GM10248 (cell line): Measurements from ENCODE around the gene SAFB2.

Experiments
- CTCF ChIA-PET: fragments of 300-600 bp; sonication (Branson Sonifier 250); formaldehyde crosslinking; extraction: SDS; loops from one replicate; lab custom pipeline; 2021; ENCODE audit warnings: antibody characterized with exemption; lab: Yijun Ruan, JAX
- POLR2A ChIA-PET: fragments of 350-650 bp; sonication (Branson Sonifier 250); formaldehyde crosslinking; extraction: SDS; loops from one replicate; lab custom pipeline; 2020; ENCODE audit warnings: antibody characterized with exemption; lab: Yijun Ruan, JAX
- DNase-seq: peaks from one replicate; pipeline ENCODE4 v3.0.0; 2012; ENCODE audit errors: extremely low spot score
- TF ChIP-seq, protein P1 (sequence below): IDR thresholded peaks from 2 replicates; pipeline ENCODE4 v1.5.1; 2012; ENCODE audit warnings: mild to moderate bottlenecking, low read depth; ENCODE audit errors: extremely low read depth, missing control alignments, control extremely low read depth

Gene SAFB2

GRCh38 chr19:5600797-5601196 lies 21.8 kb downstream of the SAFB2 start:
- CTCF ChIA-PET = no interaction called here
- TF ChIP-seq, protein P1, sequence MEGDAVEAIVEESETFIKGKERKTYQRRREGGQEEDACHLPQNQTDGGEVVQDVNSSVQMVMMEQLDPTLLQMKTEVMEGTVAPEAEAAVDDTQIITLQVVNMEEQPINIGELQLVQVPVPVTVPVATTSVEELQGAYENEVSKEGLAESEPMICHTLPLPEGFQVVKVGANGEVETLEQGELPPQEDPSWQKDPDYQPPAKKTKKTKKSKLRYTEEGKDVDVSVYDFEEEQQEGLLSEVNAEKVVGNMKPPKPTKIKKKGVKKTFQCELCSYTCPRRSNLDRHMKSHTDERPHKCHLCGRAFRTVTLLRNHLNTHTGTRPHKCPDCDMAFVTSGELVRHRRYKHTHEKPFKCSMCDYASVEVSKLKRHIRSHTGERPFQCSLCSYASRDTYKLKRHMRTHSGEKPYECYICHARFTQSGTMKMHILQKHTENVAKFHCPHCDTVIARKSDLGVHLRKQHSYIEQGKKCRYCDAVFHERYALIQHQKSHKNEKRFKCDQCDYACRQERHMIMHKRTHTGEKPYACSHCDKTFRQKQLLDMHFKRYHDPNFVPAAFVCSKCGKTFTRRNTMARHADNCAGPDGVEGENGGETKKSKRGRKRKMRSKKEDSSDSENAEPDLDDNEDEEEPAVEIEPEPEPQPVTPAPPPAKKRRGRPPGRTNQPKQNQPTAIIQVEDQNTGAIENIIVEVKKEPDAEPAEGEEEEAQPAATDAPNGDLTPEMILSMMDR = no peak
- POLR2A ChIA-PET = no interaction called here
- no peak for DNase-seq

GRCh38 chr19:5595745-5596144 lies 26.8 kb downstream of the SAFB2 start:
- DNase-seq = no peak
- POLR2A ChIA-PET = interaction anchor here (1.1 kb wide), 1 partner anchor 21 kb away, joined by 3 read pairs; no protein-coding TSS in a partner anchor
- TF ChIP-seq, protein P1 = no peak
- CTCF ChIA-PET = interaction anchor here (1.1 to 1.2 kb wide), 2 partner anchors 9 to 17 kb away, joined by 3 read pairs; no protein-coding TSS in a partner anchor

GRCh38 chr19:5595129-5595528 lies 27.4 kb downstream of the SAFB2 start:
- TF ChIP-seq, protein P1 = no peak
- no peak for DNase-seq
- POLR2A ChIA-PET = no interaction called here
- CTCF ChIA-PET = interaction anchor here (1.1 kb wide), 1 partner anchor 16 kb away, joined by 3 read pairs; no protein-coding TSS in a partner anchor

- CTCF ChIA-PET = interaction anchor here (1.1 kb wide), 1 partner anchor 15 kb away, joined by 3 read pairs; no protein-coding TSS in a partner anchor
Measured at GRCh38 chr19:5594521-5594950, 28.0 kb downstream of the SAFB2 start.

GRCh38 chr19:5593343-5594255 lies 29.0 kb downstream of the SAFB2 start:
- ChIA-PET POLR2A (interaction anchor here (0.6 kb wide), 1 partner anchor 945 kb away, joined by 5 read pairs; no protein-coding TSS in a partner anchor), CTCF (interaction anchor here (0.9 to 1.4 kb wide), 2 partner anchors 11 to 237 kb away, joined by 3 to 4 read pairs; no protein-coding TSS in a partner anchor)
- TF ChIP-seq, protein P1 = no peak
- DNase-seq = no peak

More at GRCh38 chr19:5594521-5594950, 28.0 kb downstream of the SAFB2 start:
- no peak for DNase-seq
- TF ChIP-seq, protein P1 = no peak
- POLR2A ChIA-PET = interaction anchor here (0.6 kb wide), 1 partner anchor 944 kb away, joined by 5 read pairs; no protein-coding TSS in a partner anchor

GRCh38 chr19:5592531-5593342 lies 29.8 kb downstream of the SAFB2 start:
- TF ChIP-seq, protein P1 = no peak
- DNase-seq = no peak
- CTCF ChIA-PET = interaction anchor here (0.9 to 1.4 kb wide), 2 partner anchors 12 to 236 kb away, joined by 3 to 4 read pairs; no protein-coding TSS in a partner anchor
- POLR2A ChIA-PET = no interaction called here
